Fibroblast of mammary gland (primary cell): ENCODE data around the gene MGMT.

Experiments used
- DNase-seq: peaks from one replicate; pipeline ENCODE4 v3.0.0-alpha.2; 2010; ENCODE audit warnings: low read depth
- H3K4me3 ChIP-seq: 2 replicates; pipeline ENCODE4 v1.5.1; 2011; ENCODE audit warnings: low read depth, mild to moderate bottlenecking, low read length, moderate library complexity; ENCODE audit not compliant: control insufficient read depth
- TF ChIP-seq, protein P1 (sequence below): conservative IDR thresholded peaks from 2 replicates; pipeline ENCODE4 v1.5.1; 2011; ENCODE audit warnings: low read depth, low read length, inconsistent platforms; ENCODE audit not compliant: control insufficient read depth, insufficient read depth

Gene MGMT

DNA sequence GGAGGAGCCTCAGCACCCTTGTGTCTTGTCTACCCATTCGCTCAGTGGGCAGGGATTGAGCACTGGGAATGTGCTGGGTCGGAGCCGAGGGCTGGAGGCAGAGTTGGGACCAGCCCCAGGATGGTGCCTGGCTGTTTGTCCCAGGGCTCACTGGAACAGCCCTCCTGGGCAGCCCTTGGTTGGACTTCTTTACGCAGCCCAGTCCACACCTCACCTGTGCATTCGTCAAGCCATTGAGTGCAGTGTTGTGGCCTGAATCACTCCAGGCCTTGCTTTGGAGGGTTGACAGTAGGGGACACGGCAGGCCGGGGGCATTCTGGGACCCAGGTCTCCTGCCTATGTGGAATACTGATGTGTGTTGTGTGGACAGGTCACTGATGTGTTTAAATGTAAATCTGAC, 229.6 kb downstream of the MGMT start:
- TF ChIP-seq, protein P1, sequence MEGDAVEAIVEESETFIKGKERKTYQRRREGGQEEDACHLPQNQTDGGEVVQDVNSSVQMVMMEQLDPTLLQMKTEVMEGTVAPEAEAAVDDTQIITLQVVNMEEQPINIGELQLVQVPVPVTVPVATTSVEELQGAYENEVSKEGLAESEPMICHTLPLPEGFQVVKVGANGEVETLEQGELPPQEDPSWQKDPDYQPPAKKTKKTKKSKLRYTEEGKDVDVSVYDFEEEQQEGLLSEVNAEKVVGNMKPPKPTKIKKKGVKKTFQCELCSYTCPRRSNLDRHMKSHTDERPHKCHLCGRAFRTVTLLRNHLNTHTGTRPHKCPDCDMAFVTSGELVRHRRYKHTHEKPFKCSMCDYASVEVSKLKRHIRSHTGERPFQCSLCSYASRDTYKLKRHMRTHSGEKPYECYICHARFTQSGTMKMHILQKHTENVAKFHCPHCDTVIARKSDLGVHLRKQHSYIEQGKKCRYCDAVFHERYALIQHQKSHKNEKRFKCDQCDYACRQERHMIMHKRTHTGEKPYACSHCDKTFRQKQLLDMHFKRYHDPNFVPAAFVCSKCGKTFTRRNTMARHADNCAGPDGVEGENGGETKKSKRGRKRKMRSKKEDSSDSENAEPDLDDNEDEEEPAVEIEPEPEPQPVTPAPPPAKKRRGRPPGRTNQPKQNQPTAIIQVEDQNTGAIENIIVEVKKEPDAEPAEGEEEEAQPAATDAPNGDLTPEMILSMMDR = no peak
- no peak overlapping the region for H3K4me3 ChIP-seq
- DNase-seq = no peak

GRCh38 chr10:129697463-129698247, 230.6 kb downstream of the MGMT start:
- no peak overlapping the region for H3K4me3 ChIP-seq
- TF ChIP-seq, protein P1 = no peak
- DNase-seq = no peak

GRCh38 chr10:129699722-129700340, 232.8 kb downstream of the MGMT start:
- TF ChIP-seq, protein P1 = no peak
- no peak for DNase-seq

DNA sequence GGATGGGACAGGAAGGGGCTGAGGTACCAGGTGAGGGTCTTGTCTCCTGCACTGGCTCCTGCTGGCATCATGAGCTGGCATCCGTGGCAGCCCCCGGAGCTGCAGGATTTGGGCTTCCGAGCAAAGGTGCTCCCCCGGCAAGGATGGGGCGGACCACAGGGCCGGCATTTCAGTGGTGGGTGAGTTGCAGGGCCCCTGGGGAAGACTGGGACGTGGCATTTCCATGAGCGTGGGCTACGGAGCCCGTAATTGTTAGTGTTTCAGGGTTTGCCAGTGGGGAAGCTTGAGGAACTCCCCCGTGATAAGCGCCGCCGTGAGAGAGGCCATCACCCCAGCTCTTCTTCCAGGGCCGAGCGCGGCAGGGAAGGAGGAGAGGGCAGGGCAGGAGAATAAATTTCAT, 235.6 kb downstream of the MGMT start:
- TF ChIP-seq, protein P1 = no peak
- H3K4me3 ChIP-seq = no peak overlapping the region
- no peak for DNase-seq

More at GRCh38 chr10:129699722-129700340, 232.8 kb downstream of the MGMT start:
- H3K4me3 ChIP-seq = no peak overlapping the region

DNA sequence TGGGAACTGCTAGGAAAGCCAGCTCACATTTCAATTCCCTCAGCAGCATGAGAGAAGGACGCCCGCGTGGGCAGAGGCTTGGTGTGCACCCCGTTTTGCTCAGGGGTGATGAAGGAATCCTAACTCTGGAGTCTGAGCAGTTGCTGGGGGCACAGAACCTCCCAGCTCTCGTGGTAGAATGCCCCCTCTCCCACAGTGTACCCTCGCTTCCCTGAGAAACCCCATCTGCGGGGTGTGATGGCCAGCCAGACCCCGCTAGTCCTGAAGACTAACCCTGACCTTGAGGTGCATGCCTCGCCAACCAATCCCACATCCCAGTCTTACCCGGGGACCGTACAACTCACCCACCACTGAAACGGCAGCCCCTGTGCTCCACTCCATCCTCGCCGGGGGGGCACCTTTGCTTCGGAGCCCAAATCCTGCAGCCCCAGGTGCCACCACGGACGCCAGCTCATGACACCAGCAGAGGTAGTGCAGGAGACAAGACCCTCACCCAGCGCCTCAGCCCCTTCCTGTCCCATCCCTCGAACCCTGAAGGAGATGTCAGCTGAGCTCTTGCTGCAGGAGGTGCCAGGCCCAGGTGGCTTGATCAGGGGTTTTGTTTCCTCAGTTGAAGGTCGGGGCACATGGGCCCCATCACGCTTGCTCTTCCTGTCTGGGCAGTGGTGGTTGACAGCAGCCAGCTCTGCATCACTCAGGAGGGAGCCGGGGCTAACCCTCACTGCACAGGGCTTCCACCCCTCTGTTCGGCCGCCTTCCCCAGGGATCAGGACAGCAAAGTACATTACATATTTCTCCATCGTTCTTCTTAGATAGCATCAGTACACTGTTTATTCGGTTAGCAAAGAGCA, 236.5 kb downstream of the MGMT start:
- no peak for DNase-seq
- H3K4me3 ChIP-seq = no peak overlapping the region
- TF ChIP-seq, protein P1 = no peak

GRCh38 chr10:129704225-129704624, 237.2 kb downstream of the MGMT start:
- TF ChIP-seq, protein P1 = no peak
- DNase-seq = no peak
- H3K4me3 ChIP-seq = no peak overlapping the region
